ENCODE data around the gene LGR4. TPM values are rescaled to one million over a fixed set of nuclear protein-coding genes. Genes with fewer than 3 reads are reported as not detected.

LGR4 gene
- total and polyA plus RNA-seq, 9 of the 15 experiments (the other 6 are each of a cell fraction or from before 2014, with no cell fraction given) = 0.94 to 10.1 (median 5.8) TPM

DNA sequence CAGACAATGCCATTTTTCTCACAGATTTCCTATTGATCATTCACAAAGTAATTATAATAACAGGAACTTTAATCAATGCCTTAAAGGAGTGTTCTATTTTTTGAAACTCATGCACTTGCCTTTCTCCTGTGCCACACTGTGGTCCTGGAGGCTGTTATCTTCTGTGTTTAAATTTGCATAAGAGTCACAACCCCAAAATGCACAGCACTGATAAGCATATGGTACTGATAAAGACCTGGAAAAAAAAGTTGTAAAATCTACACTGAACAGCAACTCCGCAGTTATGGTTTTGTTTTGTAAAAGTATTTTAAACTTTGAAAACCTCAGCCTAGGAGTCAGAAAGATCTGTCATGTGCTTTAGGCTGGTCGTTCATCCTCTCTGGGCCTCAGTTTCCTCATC is 100.4 kb downstream of the LGR4 start (continued):
- TF ChIP-seq, protein P1, sequence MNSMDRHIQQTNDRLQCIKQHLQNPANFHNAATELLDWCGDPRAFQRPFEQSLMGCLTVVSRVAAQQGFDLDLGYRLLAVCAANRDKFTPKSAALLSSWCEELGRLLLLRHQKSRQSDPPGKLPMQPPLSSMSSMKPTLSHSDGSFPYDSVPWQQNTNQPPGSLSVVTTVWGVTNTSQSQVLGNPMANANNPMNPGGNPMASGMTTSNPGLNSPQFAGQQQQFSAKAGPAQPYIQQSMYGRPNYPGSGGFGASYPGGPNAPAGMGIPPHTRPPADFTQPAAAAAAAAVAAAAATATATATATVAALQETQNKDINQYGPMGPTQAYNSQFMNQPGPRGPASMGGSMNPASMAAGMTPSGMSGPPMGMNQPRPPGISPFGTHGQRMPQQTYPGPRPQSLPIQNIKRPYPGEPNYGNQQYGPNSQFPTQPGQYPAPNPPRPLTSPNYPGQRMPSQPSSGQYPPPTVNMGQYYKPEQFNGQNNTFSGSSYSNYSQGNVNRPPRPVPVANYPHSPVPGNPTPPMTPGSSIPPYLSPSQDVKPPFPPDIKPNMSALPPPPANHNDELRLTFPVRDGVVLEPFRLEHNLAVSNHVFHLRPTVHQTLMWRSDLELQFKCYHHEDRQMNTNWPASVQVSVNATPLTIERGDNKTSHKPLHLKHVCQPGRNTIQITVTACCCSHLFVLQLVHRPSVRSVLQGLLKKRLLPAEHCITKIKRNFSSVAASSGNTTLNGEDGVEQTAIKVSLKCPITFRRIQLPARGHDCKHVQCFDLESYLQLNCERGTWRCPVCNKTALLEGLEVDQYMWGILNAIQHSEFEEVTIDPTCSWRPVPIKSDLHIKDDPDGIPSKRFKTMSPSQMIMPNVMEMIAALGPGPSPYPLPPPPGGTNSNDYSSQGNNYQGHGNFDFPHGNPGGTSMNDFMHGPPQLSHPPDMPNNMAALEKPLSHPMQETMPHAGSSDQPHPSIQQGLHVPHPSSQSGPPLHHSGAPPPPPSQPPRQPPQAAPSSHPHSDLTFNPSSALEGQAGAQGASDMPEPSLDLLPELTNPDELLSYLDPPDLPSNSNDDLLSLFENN (IDR thresholded peaks at IDR 0.05; ENCODE audit: low read depth in 2 of 2, low read length in 2 of 2) = peak in 1 of 2 experiments; percentile 73; a peak in 1 of 4 replicates
- TF ChIP-seq, protein P2, sequence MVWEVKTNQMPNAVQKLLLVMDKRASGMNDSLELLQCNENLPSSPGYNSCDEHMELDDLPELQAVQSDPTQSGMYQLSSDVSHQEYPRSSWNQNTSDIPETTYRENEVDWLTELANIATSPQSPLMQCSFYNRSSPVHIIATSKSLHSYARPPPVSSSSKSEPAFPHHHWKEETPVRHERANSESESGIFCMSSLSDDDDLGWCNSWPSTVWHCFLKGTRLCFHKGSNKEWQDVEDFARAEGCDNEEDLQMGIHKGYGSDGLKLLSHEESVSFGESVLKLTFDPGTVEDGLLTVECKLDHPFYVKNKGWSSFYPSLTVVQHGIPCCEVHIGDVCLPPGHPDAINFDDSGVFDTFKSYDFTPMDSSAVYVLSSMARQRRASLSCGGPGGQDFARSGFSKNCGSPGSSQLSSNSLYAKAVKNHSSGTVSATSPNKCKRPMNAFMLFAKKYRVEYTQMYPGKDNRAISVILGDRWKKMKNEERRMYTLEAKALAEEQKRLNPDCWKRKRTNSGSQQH (CRISPR knock-in tag; IDR thresholded peaks at IDR 0.05) = no peak
- no peak for TF ChIP-seq SP2 (IDR thresholded peaks at IDR 0.05; ENCODE audit: extremely low read depth, low read depth, low read length, poor library complexity, severe bottlenecking)
- TF ChIP-seq SAP30 (IDR thresholded peaks at IDR 0.05; ENCODE audit: borderline replicate concordance, insufficient read depth, low read depth, low read length, poor library complexity, severe bottlenecking) = no peak
- TF ChIP-seq, protein P3, sequence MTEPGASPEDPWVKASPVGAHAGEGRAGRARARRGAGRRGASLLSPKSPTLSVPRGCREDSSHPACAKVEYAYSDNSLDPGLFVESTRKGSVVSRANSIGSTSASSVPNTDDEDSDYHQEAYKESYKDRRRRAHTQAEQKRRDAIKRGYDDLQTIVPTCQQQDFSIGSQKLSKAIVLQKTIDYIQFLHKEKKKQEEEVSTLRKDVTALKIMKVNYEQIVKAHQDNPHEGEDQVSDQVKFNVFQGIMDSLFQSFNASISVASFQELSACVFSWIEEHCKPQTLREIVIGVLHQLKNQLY (CRISPR knock-in tag; conservative IDR thresholded peaks at IDR 0.05) = no peak
- peak; percentile 40 to 76; a peak in 3 of 4 replicates for TF ChIP-seq TRIM24 (IDR thresholded peaks at IDR 0.05)
- TF ChIP-seq TAF7 (tag; IDR thresholded peaks at IDR 0.05) = no peak
- peak; percentile 43; the same call in 1 of the 2 replicates for TF ChIP-seq CTBP1 (IDR thresholded peaks at IDR 0.05; ENCODE audit: borderline replicate concordance)
- no peak for TF ChIP-seq TAF1 (IDR thresholded peaks at IDR 0.05; ENCODE audit: control insufficient read depth, extremely low read depth, insufficient read depth, low read length, severe bottlenecking)
- no peak for TF ChIP-seq NR1H2 (CRISPR knock-in tag; IDR thresholded peaks at IDR 0.05)
- TF ChIP-seq PYGO2 (tag; IDR thresholded peaks at IDR 0.05) = no peak
- TF ChIP-seq ARHGAP35 (IDR thresholded peaks at IDR 0.05; ENCODE audit: partially characterized antibody) = no peak
- no peak for TF ChIP-seq ZNF3 (CRISPR knock-in tag; IDR thresholded peaks at IDR 0.05)
- peak; percentile 36; the same call in 1 of the 2 replicates for TF ChIP-seq ESRRA (IDR thresholded peaks at IDR 0.05; ENCODE audit: borderline replicate concordance, low read depth)
- TF ChIP-seq, protein P4, sequence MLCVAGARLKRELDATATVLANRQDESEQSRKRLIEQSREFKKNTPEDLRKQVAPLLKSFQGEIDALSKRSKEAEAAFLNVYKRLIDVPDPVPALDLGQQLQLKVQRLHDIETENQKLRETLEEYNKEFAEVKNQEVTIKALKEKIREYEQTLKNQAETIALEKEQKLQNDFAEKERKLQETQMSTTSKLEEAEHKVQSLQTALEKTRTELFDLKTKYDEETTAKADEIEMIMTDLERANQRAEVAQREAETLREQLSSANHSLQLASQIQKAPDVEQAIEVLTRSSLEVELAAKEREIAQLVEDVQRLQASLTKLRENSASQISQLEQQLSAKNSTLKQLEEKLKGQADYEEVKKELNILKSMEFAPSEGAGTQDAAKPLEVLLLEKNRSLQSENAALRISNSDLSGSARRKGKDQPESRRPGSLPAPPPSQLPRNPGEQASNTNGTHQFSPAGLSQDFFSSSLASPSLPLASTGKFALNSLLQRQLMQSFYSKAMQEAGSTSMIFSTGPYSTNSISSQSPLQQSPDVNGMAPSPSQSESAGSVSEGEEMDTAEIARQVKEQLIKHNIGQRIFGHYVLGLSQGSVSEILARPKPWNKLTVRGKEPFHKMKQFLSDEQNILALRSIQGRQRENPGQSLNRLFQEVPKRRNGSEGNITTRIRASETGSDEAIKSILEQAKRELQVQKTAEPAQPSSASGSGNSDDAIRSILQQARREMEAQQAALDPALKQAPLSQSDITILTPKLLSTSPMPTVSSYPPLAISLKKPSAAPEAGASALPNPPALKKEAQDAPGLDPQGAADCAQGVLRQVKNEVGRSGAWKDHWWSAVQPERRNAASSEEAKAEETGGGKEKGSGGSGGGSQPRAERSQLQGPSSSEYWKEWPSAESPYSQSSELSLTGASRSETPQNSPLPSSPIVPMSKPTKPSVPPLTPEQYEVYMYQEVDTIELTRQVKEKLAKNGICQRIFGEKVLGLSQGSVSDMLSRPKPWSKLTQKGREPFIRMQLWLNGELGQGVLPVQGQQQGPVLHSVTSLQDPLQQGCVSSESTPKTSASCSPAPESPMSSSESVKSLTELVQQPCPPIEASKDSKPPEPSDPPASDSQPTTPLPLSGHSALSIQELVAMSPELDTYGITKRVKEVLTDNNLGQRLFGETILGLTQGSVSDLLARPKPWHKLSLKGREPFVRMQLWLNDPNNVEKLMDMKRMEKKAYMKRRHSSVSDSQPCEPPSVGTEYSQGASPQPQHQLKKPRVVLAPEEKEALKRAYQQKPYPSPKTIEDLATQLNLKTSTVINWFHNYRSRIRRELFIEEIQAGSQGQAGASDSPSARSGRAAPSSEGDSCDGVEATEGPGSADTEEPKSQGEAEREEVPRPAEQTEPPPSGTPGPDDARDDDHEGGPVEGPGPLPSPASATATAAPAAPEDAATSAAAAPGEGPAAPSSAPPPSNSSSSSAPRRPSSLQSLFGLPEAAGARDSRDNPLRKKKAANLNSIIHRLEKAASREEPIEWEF (CRISPR knock-in tag; IDR thresholded peaks at IDR 0.05) = no peak
